ENCODE data around the gene KIF1A. TPM values are rescaled to one million over a fixed set of nuclear protein-coding genes. Genes with fewer than 3 reads are reported as not detected.

The KIF1A gene
- total and polyA plus RNA-seq, 8 donors = 0.42 to 6.4 (median 1.9) TPM

DNA sequence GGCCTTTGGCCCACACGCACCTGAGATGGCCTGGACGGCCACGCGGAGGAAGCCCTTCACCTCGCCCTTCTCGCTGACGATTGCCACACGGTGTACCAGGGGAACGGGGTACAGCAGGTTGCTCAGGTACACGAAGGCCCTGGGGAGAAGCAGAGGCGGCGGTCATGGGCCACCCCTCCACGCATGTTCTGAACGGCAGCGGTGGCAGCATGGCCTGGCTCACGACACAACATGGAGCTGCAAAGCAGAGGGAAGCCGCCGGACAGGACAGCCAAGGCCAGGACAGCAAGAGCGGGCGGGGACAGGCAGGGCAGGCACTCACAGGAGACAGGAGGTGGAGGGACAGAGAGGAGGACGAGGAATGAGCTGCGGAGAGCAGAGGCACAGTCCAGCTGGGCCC lies 69.6 kb downstream of the KIF1A start:
- intact Hi-C loops (cut with DNase I) = no loop called here
- no peaks in the 10 kb centered on the region for H3K9me3 ChIP-seq
- H3K27ac ChIP-seq = no peak overlapping the region
- H3K4me1 ChIP-seq = no peaks in the 10 kb centered on the region
- H3K27me3 ChIP-seq = peaks cover 0 to 4% of the 10 kb centered on the region in 2 donors
- ATAC-seq (no peak), DNase-seq (no peak)
- TF ChIP-seq, protein P1, sequence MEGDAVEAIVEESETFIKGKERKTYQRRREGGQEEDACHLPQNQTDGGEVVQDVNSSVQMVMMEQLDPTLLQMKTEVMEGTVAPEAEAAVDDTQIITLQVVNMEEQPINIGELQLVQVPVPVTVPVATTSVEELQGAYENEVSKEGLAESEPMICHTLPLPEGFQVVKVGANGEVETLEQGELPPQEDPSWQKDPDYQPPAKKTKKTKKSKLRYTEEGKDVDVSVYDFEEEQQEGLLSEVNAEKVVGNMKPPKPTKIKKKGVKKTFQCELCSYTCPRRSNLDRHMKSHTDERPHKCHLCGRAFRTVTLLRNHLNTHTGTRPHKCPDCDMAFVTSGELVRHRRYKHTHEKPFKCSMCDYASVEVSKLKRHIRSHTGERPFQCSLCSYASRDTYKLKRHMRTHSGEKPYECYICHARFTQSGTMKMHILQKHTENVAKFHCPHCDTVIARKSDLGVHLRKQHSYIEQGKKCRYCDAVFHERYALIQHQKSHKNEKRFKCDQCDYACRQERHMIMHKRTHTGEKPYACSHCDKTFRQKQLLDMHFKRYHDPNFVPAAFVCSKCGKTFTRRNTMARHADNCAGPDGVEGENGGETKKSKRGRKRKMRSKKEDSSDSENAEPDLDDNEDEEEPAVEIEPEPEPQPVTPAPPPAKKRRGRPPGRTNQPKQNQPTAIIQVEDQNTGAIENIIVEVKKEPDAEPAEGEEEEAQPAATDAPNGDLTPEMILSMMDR (IDR thresholded peaks at IDR 0.05) = no peak
- no peaks in the 10 kb centered on the region for H3K36me3 ChIP-seq
- no peak overlapping the region for H3K4me3 ChIP-seq

DNA sequence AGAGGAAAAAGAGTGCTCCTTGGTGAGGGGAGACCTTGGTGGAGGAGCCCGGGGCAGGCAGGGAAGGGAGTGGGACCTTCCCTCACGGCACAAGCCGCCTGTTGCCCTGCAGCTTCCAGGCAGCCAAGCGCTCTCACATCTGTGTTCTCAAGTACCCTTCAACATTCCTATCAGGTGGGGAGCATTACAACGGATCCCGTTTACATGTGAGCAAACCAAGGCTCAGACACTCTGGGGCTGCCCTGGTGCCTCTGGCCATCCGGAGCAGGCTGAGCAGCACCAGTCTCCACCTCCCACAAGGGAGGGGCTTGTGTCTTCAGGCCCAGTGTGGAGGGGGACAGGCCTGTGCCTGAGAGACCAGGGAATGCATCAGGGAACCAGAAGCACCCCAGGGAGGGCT lies 70.5 kb downstream of the KIF1A start:
- no peaks in the 10 kb centered on the region for H3K9me3 ChIP-seq
- DNase-seq (peak in 1 of 4 donors; percentile 51), ATAC-seq (peak; percentile 46)
- no peak overlapping the region for H3K27ac ChIP-seq
- TF ChIP-seq, protein P1 (IDR thresholded peaks at IDR 0.05) = no peak
- H3K4me1 ChIP-seq = no peaks in the 10 kb centered on the region
- no peaks in the 10 kb centered on the region for H3K36me3 ChIP-seq
- no peak overlapping the region for H3K4me3 ChIP-seq
- H3K27me3 ChIP-seq = peaks cover 0 to 4% of the 10 kb centered on the region in 2 donors
- intact Hi-C loops (cut with DNase I) = no loop called here

DNA sequence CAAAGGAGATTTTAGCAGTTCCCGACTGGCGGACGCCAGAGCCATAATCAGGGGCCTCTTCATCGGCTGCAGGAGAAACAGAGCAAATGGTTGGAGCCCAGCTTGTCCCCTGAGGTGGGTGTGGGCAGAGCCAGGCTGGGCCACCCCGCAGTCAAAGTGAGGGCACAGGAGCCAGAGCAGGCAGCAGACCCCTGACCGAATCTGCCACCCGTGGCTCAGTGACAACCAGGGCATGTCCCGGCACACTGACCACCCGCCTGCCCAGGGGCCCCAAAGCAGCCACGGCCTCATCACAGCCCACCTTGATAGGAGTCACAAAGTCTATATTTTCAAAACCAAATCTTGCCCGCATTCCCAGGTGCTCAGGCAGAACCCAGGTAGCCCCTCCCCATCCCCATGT lies 72.8 kb downstream of the KIF1A start:
- Histone ChIP-seq H3K27me3 (peaks cover 0 to 4% of the 10 kb centered on the region in 2 donors), H3K4me1 (no peaks in the 10 kb centered on the region), H3K4me3 (no peak overlapping the region), H3K27ac (no peak overlapping the region), H3K36me3 (no peaks in the 10 kb centered on the region), H3K9me3 (no peaks in the 10 kb centered on the region)
- intact Hi-C loops (cut with DNase I) = no loop called here
- no peak for ATAC-seq
- DNase-seq = no peak
- TF ChIP-seq, protein P1 (IDR thresholded peaks at IDR 0.05) = no peak

- no peaks in the 10 kb centered on the region for H3K9me3 ChIP-seq
- no peaks in the 10 kb centered on the region for H3K4me1 ChIP-seq
- DNase-seq (no peak), ATAC-seq (no peak)
- H3K27ac ChIP-seq = no peak overlapping the region
- intact Hi-C loops (cut with DNase I) = no loop called here
- H3K27me3 ChIP-seq = peaks cover 0 to 4% of the 10 kb centered on the region in 2 donors
- TF ChIP-seq, protein P1 (IDR thresholded peaks at IDR 0.05) = no peak
- no peaks in the 10 kb centered on the region for H3K36me3 ChIP-seq
- no peak overlapping the region for H3K4me3 ChIP-seq
These were observed 73.3 kb downstream of the KIF1A start for GRCh38 chr2:240746671-240747070.

DNA sequence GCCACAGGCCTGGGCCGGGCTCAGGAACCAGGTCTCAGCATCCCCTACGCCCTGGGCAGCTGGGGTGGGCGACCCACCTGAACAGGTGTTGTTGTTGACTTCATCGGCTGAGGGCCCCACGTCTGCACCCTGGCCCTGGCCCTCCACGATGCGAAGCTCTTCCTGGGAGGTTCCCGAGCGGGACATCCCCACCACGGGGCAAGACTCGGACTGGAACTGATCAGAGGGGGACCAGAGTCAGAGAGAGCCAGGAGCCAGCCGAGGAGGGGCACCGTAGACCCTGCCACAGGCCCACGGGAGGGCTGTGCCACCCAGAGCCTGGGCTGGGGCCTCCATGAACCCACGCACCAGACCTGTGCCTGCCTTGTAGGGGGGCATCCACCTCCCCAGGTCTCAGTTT lies 74.1 kb downstream of the KIF1A start:
- no peak for ATAC-seq
- H3K36me3 ChIP-seq = no peaks in the 10 kb centered on the region
- intact Hi-C loops (cut with DNase I) = no loop called here
- no peaks in the 10 kb centered on the region for H3K9me3 ChIP-seq
- TF ChIP-seq, protein P1 (IDR thresholded peaks at IDR 0.05) = no peak
- DNase-seq = no peak
- peaks cover 0 to 4% of the 10 kb centered on the region in 2 donors for H3K27me3 ChIP-seq
- H3K4me3 ChIP-seq = no peak overlapping the region
- H3K27ac ChIP-seq = no peak overlapping the region
- H3K4me1 ChIP-seq = no peaks in the 10 kb centered on the region
